ENCODE measurements around the gene EIF4H.

GRCh38 chr7:74185636-74186035 is 11.5 kb downstream of the EIF4H start:
- no peak for TF ChIP-seq POLR2AphosphoS5 (IDR thresholded peaks at IDR 0.05; ENCODE audit: low read depth, low read length)
- TF ChIP-seq POLR2A (IDR thresholded peaks at IDR 0.05; ENCODE audit: low read depth, low read length) = no peak
- no peak for TF ChIP-seq POU2F2 (IDR thresholded peaks at IDR 0.05; ENCODE audit: low read depth, low read length)
